ENCODE results near the gene MARCHF2. TPM values are rescaled to one million over a fixed set of nuclear protein-coding genes. Genes with fewer than 3 reads are reported as not detected.

Gene MARCHF2
- total RNA-seq, 1 experiment from 2014 or later: 27.5 TPM

DNA sequence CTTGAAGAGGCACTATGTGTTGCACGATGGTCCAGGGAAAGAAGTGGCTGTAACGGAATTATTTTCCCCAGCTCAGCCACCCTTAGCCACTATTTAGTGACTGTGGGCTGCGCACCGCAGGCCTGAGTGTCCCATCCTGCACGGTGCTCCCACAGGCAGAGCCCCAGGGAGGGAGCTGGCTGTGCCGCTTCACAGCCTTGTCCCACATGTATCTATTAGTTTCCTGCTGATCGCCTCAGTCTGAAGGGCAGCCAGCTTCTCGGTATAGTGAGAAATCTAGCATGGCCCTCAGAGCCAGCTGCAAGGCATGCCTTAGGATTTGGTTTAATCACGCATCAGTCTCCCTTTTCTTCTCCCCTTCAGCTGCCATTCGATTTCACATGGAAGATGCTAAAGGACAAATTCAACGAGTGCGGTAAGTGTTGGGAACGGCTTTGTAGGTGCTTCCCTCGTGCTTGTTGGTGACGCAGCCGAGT is 73.6 kb downstream of the MARCHF2 start:
- no peak overlapping the region for H2BK120ac ChIP-seq (ENCODE audit: low read depth, low read length, poor library complexity, severe bottlenecking)
- H4K5ac ChIP-seq (ENCODE audit: insufficient read length, low read depth, low read length): no peak overlapping the region
- H4K8ac ChIP-seq (replicated peaks; ENCODE audit: insufficient read length, low read depth, low read length): no peak overlapping the region
- H3K56ac ChIP-seq (ENCODE audit: insufficient read length, low read depth, low read length): no peak overlapping the region
- no peak overlapping the region for H3K4me2 ChIP-seq (ENCODE audit: insufficient read depth, insufficient read length, low read length)
- H4K91ac ChIP-seq (ENCODE audit: insufficient read length, low read depth, low read length): no peak overlapping the region
- H2AFZ ChIP-seq (ENCODE audit: low read length): no peak overlapping the region
- H3K23me2 ChIP-seq (ENCODE audit: insufficient read length, low read depth, low read length, poor library complexity, severe bottlenecking): no peaks in the 10 kb centered on the region
- no peak overlapping the region for H3T11ph ChIP-seq (ENCODE audit: low read length)
- Mint-ChIP-seq H3K36me3 (ENCODE audit: insufficient read depth in 1 of 3, low read depth in 3 of 3) (peaks cover 42 to 77% (median 75%) of the 10 kb centered on the region in 3 experiments), H3K4me3 (no peak overlapping the region), H3K27me3 (ENCODE audit: low read depth) (no peaks in the 10 kb centered on the region; the same call in 1 of the 2 replicates), H3K4me1 (peaks cover 5 to 13% of the 10 kb centered on the region in 2 experiments), H3K9me3 (no peaks in the 10 kb centered on the region), H3K27ac (peak overlapping the region; percentile 53 to 89 (median 86); a peak in 4 of 7 replicates)
- H2BK5ac ChIP-seq (ENCODE audit: insufficient read length, low read length): no peak overlapping the region
- no peak overlapping the region for H3K9ac ChIP-seq (ENCODE audit: extremely low read depth, insufficient read length, low read length)
- peaks cover under 1% of the 10 kb centered on the region for H4K20me1 ChIP-seq (ENCODE audit: control insufficient read depth, insufficient read depth, insufficient read length)
- no peaks in the 10 kb centered on the region for H3K4me1 ChIP-seq (ENCODE audit: insufficient read depth, low read length)
- no peak overlapping the region for H2AK5ac ChIP-seq (ENCODE audit: insufficient read length, low read length)
- no peaks in the 10 kb centered on the region; the same call in 1 of the 2 replicates for H3K79me2 ChIP-seq (ENCODE audit: insufficient read depth, low read length)
- H2BK15ac ChIP-seq (ENCODE audit: low read depth, low read length): no peak overlapping the region
- no CpG with 5 or more reads among the region's 16 CpGs for WGBS (ENCODE audit: extremely low coverage, insufficient read length, low lambda C conversion rate)
- H3K4ac ChIP-seq (ENCODE audit: low read depth, low read length): no peak overlapping the region
- no peaks in the 10 kb centered on the region for H3K27me3 ChIP-seq (ENCODE audit: insufficient read depth, low read length)
- H3K79me1 ChIP-seq (ENCODE audit: insufficient read depth, low read depth, low read length, poor library complexity, severe bottlenecking): no peaks in the 10 kb centered on the region
- no peak overlapping the region for H3K14ac ChIP-seq (ENCODE audit: insufficient read depth, low read length)
- H2BK12ac ChIP-seq (ENCODE audit: insufficient read length, low read depth, low read length): no peak overlapping the region
- H3K27ac ChIP-seq (ENCODE audit: insufficient read length, low read depth, low read length): no peak overlapping the region
- no peak for DNase-seq
- H3K9me3 ChIP-seq (ENCODE audit: control insufficient read depth, low read depth, low read length): no peaks in the 10 kb centered on the region
- no peak overlapping the region for H3K18ac ChIP-seq (ENCODE audit: insufficient read length, low read depth, low read length)
- no peak overlapping the region for H3K23ac ChIP-seq (ENCODE audit: insufficient read length, low read depth, low read length)
- TF ChIP-seq, protein P1, sequence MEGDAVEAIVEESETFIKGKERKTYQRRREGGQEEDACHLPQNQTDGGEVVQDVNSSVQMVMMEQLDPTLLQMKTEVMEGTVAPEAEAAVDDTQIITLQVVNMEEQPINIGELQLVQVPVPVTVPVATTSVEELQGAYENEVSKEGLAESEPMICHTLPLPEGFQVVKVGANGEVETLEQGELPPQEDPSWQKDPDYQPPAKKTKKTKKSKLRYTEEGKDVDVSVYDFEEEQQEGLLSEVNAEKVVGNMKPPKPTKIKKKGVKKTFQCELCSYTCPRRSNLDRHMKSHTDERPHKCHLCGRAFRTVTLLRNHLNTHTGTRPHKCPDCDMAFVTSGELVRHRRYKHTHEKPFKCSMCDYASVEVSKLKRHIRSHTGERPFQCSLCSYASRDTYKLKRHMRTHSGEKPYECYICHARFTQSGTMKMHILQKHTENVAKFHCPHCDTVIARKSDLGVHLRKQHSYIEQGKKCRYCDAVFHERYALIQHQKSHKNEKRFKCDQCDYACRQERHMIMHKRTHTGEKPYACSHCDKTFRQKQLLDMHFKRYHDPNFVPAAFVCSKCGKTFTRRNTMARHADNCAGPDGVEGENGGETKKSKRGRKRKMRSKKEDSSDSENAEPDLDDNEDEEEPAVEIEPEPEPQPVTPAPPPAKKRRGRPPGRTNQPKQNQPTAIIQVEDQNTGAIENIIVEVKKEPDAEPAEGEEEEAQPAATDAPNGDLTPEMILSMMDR (conservative IDR thresholded peaks at IDR 0.05): no peak
- no peak overlapping the region for H2BK20ac ChIP-seq (ENCODE audit: low read depth, low read length, poor library complexity, severe bottlenecking)

Measured in H9 (cell line).